ENCODE data around the gene DPH1.

DPH1 gene

DNA sequence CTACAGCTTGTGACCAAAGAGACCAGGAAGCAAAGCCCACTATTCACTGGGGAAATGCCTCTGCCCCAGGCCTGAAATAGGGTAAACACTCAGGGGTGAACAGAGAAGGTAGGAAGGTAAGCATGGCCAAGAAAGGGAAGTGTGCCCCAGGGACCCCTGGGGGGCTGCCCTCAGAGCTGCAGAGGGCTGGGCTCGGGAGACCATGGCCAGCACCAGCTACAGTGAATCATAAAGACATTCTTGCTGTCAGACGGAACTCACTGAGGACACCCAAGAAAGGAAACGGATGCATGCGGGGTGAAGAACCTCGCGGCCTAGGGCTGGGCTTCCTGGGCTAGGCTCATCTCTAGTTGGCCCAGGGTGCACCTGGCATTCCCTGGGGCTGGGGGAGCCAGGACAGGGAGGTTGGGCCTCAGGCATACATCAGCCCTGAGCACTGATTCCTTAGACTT is 34.6 kb downstream of the DPH1 start:
- DNase-seq = no peak

DNA sequence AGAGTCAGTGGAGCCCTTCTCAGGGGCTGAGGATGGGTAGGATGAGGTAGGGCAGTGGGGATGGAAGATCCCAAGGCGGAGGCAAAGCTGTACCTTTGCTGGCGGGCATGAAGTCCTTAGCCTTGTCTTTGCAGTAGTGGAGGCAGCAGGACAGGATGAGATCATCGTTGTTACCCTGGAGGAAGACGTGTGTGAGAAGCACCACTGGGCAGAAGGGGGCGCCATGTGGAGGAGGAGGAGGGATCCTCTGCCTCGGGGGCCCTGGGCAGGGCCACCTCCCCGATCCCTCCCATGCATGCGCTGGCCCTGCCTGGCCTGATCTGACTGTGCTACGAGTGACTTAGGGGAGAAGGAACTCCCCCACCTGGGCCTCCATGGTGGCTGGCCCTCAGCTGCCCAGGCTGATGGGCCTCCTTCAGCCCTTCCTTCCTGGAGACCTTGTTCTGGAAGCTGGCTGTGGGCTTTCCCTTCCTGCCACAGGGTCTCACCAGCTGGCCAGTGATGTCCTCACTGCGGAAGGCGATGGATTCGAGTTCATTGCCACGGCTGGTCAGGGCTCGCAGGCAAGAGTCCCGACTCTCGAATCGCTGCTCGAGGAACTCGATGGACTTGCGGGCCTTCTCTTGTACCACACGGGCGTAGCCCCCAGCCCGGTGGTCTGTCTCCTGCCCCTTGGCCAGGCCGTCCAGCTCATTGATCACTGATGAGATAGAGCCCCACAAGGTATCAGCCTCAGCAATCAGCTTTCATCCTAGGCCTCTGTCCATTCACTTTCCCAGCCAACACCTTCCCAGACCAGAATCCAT is 35.2 kb downstream of the DPH1 start:
- DNase-seq = no peak

DNA sequence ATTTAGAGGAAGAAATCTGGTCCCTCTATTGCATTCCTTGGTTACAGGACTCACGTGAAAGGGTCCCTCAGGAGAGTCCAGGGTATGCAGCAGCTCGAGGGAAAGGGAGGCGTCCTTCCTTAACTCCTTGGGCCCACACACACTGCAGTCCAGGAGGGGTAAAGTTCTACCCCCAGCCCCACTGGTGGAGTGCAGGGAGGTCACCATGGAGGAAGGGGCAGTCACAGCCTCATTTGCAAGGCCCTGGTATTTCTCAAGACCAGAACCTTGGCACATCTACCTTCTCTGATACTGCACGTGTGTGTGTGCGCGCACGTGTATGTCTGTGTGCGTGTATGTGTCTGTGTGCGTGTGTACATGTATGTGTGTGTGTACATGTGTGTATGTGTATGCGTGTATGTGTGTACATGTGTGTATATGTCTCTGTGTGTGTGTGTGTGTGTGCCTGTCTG is 36.0 kb downstream of the DPH1 start:
- DNase-seq = no peak

DNA sequence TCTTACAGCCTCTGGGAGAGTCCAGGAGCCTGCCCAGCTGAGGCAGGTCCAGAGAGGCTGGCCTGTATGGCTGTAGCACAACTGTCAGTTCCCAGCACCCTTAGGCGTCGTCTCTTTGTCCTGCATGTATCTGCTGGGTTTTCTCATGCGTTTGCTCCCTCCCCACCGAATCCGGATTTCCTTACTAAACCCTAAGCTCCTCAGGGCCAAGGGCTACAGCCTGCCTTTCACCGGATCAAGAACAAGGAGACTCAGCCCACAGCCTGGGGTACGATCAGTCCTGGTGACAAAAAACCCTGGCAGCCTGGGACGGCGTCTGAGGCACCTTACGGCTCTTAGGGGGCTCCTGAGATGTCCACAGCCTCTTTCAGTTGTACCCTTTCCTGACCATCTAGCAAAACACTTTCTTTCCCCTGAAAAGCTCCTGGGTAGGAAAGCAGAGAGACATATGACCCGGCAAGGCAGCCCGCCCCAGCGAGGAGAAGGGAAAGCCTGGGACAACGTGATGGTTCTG is 37.2 kb downstream of the DPH1 start:
- no peak for DNase-seq

DNA sequence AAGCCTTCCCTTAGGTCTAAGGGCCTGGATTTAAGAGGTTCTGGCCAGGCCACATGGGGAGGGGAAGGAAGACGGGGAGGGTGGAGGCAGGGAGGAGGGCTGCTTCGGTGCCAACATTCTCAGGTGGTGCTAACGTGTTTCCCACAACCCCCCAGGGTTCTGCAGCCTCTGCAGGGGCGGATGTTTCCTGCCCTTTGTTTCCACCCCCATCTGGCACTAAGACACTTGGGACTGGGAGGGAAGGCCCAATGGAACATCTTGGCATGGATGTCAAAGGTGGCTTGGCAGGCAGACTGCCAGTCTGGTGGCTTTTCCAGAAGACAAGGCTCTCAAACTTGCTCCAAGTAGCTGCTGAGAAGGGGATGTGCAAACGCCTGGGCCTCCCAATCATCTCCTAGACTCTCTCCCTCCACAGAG is 37.7 kb downstream of the DPH1 start:
- DNase-seq = no peak

DNA sequence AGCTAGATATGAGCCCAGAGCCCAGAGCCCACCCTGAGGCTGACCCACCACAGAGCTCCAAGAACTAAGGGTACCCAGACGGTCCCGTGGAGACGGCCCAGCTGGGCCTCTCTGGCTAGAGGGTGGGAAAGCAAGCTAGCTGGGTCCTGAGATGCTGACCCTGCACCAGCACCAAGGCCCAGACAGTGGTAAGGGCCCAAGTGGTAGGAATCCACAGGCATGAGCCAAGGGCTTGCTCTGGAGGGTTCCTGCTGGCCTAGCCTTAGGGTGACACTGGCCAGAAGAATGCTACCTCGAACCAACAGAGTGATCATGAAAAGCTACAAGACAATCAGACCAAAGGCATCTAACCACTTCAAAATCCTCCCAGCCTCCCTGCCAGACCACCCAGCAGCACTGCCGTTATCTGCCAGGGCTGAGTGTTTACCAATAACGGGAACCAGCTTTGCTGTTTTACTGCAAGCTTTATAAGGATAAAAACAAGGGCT is 38.1 kb downstream of the DPH1 start:
- DNase-seq = no peak

DNA sequence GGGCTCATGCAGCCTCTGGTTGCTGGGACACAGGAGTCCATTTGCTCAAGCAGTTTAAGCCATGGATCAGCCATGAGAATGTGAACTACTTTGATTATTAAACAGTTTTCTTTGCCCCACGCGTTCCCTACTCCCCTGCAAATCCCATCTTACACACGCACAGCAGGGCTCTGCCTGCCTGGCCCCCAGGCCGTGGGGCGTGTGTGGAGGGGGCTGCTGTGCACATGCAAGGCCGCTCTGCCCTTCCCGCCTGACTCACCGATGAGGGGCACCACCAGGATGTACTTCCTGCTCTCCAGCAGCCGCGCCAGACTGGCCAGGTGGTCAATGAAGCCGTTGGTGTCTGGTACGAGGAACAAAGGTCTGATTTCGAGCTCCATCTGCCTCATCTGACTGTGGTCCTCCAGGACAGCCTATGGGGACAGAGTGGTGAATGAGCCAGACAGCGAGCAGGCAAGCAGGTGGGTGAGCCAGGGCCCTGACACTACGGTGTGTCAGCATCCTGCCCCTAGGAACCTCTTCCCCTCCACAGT is 38.6 kb downstream of the DPH1 start:
- DNase-seq = no peak

DNA sequence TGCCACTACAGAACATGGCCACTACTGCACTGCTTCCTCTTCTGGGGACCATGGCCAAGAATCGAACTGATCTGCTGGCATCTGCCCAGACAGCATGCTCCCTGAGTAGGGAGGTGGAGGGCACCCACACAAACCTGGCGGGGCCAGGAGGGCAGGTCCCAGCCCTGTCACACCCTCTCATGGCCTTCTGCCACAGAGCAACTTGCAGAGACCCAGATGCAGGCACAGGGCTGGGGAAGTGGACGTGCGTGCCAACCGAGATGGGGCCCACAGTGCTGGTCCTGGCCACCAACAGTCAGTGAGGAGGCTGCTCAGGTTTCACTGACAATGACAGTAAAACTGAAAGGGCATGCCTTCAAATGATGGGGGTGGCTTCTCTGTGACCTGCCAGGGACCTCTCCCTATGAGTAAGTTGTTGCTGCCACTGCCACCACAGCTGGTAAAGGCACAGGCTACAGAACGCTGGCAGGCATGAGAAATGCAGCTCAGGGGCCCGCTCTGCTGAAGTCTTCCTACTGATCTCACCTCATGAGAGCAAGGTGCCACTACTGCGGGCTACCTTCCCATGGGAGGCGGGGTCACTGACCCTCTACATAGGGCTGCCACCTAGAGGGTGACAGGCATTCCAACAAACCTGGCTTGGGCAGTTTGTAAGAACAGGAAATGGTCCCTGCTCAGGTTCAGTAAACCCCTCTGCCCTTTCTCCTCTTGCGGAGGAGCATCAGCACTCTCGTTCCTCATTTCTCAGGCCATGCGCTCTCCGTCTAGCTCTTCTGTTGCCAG is 40.5 kb downstream of the DPH1 start:
- DNase-seq = no peak

DNA sequence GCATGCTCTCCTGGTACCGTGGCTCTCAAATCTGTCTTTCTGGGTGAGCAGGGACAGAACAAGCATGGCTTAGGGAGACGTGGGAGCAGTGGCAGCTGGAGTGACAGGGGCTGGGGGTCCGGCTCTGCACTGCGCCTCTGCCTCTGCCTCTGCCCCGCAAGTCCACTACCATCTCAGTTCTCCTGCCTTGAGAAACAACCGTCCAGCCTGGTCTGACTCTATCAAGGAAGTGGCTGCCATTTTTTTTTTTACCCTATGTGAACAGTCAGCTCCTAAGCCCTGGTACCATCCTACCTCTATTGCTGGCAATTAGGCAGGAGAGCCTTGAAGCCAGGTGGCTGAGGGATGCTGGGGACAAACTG is 41.1 kb downstream of the DPH1 start:
- no peak for DNase-seq

DNA sequence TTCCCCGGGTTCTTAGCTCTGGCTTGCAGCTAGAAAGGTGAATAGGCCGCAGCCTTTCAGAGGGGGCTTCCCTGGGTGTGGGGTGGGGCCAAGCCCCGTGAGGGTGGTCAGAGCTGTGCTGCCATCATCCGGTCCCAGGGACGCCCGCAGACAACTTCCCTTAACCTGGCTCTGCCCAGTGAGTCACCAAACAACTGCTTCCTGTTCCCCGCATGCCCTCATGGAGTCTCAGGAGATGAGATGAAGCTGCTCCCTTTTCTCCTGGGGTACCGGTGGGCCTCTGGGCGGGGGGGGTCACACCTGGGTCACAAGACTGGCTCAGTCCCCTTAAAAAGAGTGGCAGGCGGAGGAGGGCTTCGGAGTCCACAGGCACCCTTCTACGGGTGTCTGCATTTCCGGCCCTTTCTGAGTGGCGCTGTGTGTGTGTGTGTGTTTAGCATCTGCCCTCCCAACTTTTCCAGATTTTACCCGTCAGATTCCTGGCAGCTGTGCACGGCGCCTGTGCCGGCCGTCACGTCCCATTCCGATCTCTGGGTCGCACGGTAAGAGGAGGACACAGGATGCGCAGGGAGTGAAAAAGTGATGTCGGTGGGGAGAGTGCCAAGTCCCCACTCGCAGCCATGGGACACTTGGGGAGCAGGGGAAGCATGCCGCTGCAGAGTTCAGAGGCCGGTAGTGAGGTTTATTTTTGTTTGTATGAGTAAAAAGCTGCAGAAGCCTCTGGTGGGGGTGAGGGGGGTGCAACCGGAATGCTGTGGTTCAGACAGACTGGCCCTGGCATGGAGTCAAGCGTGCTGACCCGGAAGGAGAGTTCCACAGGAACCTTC is 41.7 kb downstream of the DPH1 start:
- DNase-seq = no peak

DNA sequence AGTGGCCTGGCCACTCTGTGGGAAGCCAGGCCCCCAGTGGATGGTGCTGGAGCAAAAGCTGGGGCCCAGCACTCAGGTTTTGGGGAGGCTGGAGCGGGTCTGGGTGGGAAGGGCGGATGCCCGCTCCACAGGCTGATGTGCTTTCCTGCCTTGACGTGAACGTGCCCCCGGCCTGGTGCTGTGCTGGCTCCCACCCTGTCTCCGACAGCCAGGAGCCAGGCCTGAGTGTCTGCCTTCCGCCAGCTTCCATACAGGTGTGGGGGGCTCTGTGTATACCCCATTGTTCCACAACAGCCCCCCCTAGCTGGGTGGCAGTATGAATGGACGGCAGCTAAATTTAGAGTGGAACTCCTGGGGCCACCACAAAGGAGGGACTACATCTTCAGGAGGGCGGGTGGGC is 45.0 kb downstream of the DPH1 start:
- no peak for DNase-seq

DNA sequence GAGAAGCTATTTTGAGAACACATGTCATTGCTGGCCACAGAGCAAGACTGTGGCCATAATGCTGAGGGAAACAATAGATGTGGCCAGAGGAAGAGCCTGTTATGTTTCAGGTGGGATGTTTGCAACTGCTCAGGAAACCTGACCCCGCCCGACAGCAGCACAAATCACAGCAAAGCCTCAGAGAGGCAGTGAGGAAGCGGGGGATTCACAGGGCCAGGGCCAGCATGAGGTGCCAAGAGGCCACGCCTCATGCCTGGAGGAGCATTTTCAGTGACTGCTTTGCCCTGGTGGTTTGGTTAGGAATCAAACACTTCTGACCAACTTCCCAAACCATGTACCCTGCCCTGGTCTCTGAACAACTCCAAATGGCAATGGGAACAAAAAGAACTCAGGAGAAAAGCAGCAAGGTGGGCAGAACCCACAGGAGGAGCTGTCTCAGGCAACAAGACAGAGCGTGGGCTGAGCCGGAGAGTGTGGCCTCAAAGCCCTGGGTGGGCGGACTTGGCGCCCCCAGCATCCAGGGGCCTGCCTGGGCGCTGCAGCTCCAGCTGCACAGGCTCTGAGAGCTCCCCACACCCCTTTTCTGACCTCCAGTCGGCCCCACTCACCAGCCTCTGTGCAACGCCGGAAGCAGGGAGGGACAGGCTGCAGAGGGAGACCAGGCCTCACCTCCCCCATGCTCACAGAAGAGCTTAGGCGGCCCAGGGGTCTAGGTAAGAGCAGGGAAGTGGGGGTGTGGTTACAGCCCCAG is 45.6 kb downstream of the DPH1 start:
- no peak for DNase-seq

DNA sequence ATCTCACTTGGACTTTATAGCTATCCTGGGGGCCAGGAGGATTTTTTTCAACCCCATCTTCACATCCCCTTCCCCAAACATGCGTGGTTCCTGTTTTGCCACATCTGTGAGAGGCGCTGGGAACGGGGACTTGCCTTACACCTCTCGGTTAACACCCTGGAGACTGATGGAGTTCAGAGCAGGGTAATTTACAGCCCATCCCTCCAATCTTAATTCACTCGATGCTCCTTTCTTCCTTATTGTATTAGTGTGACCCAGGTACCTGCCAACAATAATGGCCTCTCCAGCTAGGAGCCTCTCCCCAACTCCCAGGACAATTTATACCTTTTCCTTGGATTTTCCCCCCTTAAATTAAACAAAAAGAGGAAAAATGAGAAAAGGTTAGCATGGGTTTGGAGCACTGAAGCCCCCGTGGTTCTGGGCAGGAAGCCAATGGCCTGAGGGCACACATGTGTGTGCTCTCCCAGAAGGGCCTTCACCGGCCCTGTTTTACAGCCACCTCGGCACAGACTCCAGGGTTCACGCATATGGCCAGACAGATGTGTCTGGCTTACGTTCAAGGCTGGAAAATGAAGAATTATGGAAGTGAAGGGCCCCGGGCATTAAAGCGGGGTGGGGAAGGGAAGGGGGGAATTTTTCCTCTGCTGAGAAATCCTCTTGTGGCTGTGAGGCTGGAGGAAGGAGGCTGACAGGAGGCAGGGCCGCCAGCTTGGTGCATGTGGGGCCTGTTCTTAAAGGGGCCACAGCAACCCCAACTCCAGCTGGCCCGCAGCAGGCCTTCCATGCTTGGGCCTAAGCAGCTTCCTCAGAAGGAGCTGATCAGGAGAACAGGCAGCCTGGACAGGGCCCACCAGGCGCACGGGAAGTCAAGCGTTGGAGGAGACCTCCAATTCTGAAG is 46.4 kb downstream of the DPH1 start:
- DNase-seq = no peak

DNA sequence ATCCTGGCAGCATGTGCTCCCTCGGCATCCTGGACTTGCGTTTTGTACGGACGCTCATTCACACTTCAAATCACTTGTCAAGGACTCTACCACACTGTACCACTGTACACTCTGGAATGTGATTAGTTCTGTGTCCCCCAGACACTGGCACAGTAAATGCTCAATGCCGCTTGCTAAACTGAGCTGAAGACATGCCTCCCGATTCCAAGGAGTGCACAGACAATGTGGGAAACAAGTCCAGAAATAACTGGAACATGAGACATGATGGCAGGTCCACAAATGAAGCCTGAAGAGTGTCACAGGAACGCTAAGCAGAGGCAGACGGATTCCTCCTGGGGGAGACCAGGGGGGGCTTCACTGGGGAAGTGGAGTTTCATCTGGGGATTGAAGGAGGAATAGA is 47.1 kb downstream of the DPH1 start:
- DNase-seq = no peak

DNA sequence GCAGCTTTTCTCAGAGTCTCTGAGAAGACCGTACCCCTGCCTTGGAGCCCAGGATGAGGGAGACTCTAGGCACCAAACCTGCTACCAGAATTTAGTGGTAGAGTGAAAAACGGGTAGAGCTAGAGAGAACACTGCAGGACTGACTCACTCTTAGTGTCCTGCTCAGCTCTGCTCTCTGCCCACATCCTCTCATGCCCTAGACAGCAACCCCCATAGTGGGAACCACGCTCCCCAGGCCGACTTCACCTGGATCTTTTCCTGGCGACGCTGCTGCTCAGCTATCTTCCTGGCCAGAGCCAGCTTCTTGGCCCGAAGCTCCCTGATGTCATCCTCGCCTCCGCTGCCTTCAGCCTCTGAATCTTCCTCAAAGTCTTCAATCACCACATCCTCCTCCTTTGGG is 51.6 kb downstream of the DPH1 start:
- no peak for DNase-seq

DNA sequence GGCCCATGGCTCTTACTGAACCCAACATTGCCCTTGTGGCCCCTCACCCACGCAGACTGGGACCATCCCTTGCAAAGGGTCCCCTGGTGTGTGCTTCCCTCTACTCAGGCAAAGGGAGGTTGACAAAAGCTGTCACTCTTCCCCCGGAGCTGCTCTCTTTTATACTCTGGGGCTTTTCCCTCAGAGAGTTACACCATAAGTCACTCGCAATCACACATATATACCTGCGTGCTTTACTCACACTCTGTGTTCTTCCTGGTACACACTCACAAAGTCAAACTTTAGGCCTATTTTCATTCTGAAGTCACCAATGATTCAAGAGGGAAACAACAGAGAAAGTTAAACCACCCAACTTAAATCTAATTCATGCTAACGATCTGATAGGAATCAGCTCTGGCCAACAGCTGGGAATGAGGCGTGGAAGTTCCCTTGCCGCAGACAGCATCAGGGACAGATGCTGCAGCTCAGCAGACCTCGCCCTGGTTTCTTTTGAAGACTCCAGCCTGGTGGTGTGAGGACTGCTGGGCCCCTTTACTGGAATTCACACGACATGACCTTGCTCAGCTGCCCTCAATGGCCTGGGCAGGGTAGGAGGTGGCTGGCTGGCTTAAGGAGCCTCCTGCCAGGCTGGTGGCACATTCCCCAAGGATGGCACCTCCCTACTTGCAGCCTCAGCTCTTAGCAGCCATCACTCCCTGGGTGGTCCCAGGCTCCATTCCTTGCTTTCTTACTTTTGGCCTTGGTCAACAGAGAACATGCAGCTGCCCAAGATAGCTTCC is 52.2 kb downstream of the DPH1 start:
- no peak for DNase-seq

DNA sequence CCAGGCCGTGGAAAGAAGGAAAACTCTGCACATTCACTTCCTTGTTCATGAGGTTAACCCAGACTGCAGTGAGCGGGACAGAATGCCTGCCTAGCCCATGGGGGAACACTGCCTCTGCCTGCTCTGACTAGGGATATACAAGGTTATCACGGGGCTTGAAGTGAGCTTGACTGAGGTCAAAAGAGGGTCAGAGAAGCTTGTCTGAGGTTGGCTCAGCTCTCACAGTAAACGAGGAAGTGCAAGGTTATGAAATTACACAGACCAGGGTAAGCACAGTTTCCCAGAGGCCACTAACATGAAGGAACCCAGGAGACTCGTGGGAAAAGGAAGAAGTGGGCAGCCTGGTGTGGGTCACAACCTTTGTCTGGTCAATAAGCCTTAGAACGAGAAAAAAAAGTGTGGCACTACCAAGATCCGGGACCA is 53.7 kb downstream of the DPH1 start:
- DNase-seq = no peak

DNA sequence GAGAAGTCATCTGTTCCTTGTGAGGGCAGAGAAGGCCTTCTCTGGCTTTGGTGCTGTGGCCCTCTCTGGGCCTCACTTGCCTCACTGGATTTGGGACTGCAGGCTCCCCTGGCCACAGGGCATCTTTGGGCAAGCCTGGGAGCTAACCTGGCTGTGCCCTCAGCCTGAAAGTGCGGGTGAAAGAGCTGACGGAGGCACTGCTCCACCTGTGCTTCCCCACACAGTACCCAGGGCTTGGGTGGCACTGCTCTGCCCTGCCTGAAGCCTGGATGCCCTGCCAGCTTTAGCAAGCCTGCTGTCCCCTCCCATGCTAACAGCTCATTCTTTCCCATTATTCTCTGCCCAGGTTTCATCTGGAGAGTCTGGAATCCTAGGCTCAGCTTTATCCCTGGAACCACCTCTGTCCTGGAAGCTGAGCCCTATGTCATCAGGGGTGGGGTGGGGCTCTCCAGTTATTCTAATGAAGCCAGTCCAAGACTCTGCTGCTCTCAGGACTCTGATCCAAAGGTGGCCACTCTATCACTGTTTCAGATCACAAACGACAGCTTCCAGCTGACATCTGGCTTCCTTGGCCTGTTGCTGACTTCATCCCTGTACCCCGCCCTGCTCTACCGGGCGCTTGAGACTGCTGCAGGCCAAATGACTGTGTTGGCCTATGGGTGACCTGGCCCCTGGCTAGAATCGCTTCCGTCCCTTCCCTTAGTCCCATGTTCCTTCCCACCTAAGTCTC is 54.2 kb downstream of the DPH1 start:
- DNase-seq = no peak
